ENCODE results near the gene SPDEF.

The SPDEF gene

DNA sequence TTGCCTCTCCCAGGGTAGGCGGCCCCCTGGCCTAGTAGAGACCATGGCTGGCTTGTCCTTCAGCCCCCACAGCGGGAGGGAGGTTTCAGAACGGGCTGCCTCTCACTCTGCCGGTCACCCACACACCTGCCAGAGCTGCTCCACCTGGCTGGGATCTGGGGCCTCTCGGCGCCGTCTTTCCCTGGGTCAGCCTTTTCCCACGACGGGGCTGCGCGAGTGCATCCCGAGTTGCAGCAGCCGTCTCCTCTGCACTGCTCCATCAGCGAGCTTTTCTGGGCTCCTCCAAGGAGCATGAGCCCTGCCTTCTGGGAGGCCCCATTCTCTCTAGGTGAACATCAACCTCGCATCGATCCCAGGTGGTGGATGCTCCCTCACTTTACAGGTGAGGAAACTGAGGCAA lies 15.9 kb upstream of the SPDEF start:
- no peak overlapping the region for H3K4me2 ChIP-seq (ENCODE audit: low read length)
- H4K20me1 ChIP-seq (ENCODE audit: insufficient read depth, low read length) = no peaks in the 10 kb centered on the region
- peaks cover 7% of the 10 kb centered on the region; the same call in 1 of the 2 replicates for H3K27me3 ChIP-seq (ENCODE audit: insufficient read depth, low read length)
- no peaks in the 10 kb centered on the region for H3K36me3 ChIP-seq (ENCODE audit: insufficient read depth, low read length)
- no peak overlapping the region for H3K27ac ChIP-seq (ENCODE audit: low read depth, low read length, poor library complexity, severe bottlenecking)
- no peaks in the 10 kb centered on the region for H3K9me2 ChIP-seq (ENCODE audit: low read depth, low read length)
- H3K4me3 ChIP-seq (ENCODE audit: low read depth, low read length, poor library complexity, severe bottlenecking) = no peak overlapping the region
- no peak overlapping the region for H3K9ac ChIP-seq (ENCODE audit: low read length)
- no peaks in the 10 kb centered on the region for H3F3A ChIP-seq (ENCODE audit: insufficient read depth, low read length)
- H3K9me3 ChIP-seq (ENCODE audit: low read length) = no peaks in the 10 kb centered on the region
- H3K4me1 ChIP-seq (ENCODE audit: insufficient read depth, low read length, severe bottlenecking) = no peaks in the 10 kb centered on the region
- H3K79me2 ChIP-seq (ENCODE audit: insufficient read depth, low read length) = no peaks in the 10 kb centered on the region
- no peak for TF ChIP-seq EZH2 (IDR thresholded peaks at IDR 0.05; ENCODE audit: borderline replicate concordance, low read length)
- TF ChIP-seq, protein P1, sequence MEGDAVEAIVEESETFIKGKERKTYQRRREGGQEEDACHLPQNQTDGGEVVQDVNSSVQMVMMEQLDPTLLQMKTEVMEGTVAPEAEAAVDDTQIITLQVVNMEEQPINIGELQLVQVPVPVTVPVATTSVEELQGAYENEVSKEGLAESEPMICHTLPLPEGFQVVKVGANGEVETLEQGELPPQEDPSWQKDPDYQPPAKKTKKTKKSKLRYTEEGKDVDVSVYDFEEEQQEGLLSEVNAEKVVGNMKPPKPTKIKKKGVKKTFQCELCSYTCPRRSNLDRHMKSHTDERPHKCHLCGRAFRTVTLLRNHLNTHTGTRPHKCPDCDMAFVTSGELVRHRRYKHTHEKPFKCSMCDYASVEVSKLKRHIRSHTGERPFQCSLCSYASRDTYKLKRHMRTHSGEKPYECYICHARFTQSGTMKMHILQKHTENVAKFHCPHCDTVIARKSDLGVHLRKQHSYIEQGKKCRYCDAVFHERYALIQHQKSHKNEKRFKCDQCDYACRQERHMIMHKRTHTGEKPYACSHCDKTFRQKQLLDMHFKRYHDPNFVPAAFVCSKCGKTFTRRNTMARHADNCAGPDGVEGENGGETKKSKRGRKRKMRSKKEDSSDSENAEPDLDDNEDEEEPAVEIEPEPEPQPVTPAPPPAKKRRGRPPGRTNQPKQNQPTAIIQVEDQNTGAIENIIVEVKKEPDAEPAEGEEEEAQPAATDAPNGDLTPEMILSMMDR (IDR thresholded peaks at IDR 0.05; ENCODE audit: low read length) = no peak
- no peak overlapping the region for H2AFZ ChIP-seq (ENCODE audit: low read length)

DNA sequence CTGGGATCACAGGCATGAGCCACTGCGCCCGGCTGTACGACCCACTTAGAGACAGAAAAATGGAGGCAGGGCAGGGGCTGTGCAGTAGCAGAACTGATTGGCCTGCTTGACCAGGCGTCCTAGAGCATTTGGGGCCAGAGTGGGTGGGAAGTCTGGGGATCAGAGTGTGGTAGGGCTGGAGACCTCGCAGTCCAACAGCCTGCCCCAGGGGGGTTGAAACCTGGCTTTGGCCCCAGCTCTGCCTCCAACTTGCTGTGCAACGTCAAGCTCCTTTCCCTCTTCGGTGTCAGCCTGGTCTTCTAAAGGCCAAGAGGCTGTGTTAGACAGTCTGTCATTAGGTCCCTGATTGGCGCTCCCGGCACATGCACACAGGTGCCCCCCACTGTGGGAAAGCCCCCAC lies 15.3 kb upstream of the SPDEF start:
- no peak overlapping the region for H2AFZ ChIP-seq (ENCODE audit: low read length)
- H3K4me3 ChIP-seq (ENCODE audit: low read depth, low read length, poor library complexity, severe bottlenecking) = no peak overlapping the region
- H3K27me3 ChIP-seq (ENCODE audit: insufficient read depth, low read length) = peaks cover 7% of the 10 kb centered on the region; the same call in 1 of the 2 replicates
- no peaks in the 10 kb centered on the region for H3K4me1 ChIP-seq (ENCODE audit: insufficient read depth, low read length, severe bottlenecking)
- TF ChIP-seq, protein P1 (IDR thresholded peaks at IDR 0.05; ENCODE audit: low read length) = no peak
- no peak for TF ChIP-seq EZH2 (IDR thresholded peaks at IDR 0.05; ENCODE audit: borderline replicate concordance, low read length)
- no peak overlapping the region for H3K4me2 ChIP-seq (ENCODE audit: low read length)
- H3K27ac ChIP-seq (ENCODE audit: low read depth, low read length, poor library complexity, severe bottlenecking) = no peak overlapping the region
- H3K9me3 ChIP-seq (ENCODE audit: low read length) = no peaks in the 10 kb centered on the region
- no peaks in the 10 kb centered on the region for H4K20me1 ChIP-seq (ENCODE audit: insufficient read depth, low read length)
- no peaks in the 10 kb centered on the region for H3K9me2 ChIP-seq (ENCODE audit: low read depth, low read length)
- no peaks in the 10 kb centered on the region for H3K36me3 ChIP-seq (ENCODE audit: insufficient read depth, low read length)
- no peak overlapping the region for H3K9ac ChIP-seq (ENCODE audit: low read length)
- no peaks in the 10 kb centered on the region for H3K79me2 ChIP-seq (ENCODE audit: insufficient read depth, low read length)
- no peaks in the 10 kb centered on the region for H3F3A ChIP-seq (ENCODE audit: insufficient read depth, low read length)

DNA sequence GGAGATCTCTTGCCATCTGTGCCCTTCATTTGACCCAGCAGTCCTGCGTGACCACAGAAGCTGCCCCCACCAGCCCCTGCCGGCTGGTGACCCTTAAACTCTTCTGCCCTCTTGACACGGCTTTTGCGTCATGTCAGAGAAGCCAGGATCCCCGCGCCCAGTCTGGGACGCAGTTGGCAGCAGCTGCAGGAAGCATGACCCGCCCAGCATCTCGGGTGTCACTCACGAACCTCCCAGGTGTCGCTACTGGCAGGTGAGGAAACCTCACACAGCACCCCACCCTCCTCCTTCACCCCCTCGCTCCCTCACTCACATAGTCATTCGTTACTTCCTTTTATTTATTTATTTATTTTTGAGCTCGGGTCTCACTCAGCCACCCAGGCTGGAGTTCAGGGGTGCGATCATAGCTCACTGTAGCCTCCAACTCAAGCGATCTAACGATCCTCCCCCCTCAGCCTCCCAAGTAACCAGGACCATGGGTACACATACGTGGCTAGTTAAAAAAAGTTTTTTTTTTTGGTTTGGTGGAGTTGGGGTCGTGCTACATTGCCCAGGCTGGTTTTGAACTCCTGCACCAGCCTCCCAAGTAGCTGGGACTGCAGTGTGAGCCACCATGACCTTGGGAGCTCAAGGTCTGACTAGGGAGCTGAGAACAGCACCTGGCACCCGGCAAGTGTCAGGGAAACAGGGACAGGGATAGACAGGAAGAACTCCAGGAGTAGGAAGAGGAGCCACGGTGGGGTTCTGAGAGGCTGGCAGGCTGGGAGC lies 14.1 kb upstream of the SPDEF start:
- Histone ChIP-seq H4K20me1 (ENCODE audit: insufficient read depth, low read length) (no peaks in the 10 kb centered on the region), H3K79me2 (ENCODE audit: insufficient read depth, low read length) (no peaks in the 10 kb centered on the region), H3K36me3 (ENCODE audit: insufficient read depth, low read length) (no peaks in the 10 kb centered on the region), H3K27me3 (ENCODE audit: insufficient read depth, low read length) (peaks cover 7% of the 10 kb centered on the region; the same call in 1 of the 2 replicates), H3K9me3 (ENCODE audit: low read length) (no peaks in the 10 kb centered on the region), H3K4me3 (ENCODE audit: low read depth, low read length, poor library complexity, severe bottlenecking) (no peak overlapping the region), H3K9ac (ENCODE audit: low read length) (no peak overlapping the region), H3K4me2 (ENCODE audit: low read length) (no peak overlapping the region), H3K9me2 (ENCODE audit: low read depth, low read length) (no peaks in the 10 kb centered on the region), H3F3A (ENCODE audit: insufficient read depth, low read length) (no peaks in the 10 kb centered on the region), H3K4me1 (ENCODE audit: insufficient read depth, low read length, severe bottlenecking) (no peaks in the 10 kb centered on the region), H2AFZ (ENCODE audit: low read length) (no peak overlapping the region), H3K27ac (ENCODE audit: low read depth, low read length, poor library complexity, severe bottlenecking) (no peak overlapping the region)
- TF ChIP-seq, protein P1 (IDR thresholded peaks at IDR 0.05; ENCODE audit: low read length) = no peak
- no peak for TF ChIP-seq EZH2 (IDR thresholded peaks at IDR 0.05; ENCODE audit: borderline replicate concordance, low read length)
